ENCODE results near the gene MAP1B. TPM values are rescaled to one million over a fixed set of nuclear protein-coding genes. Genes with fewer than 3 reads are reported as not detected.
A peak's percentile ranks its signal among the peaks of the same experiment; 100 is the strongest.

MAP1B gene
- total and polyA plus RNA-seq, 9 of the 15 experiments (the other 6 are each of a cell fraction or from before 2014, with no cell fraction given): 5.2 to 66.1 (median 17.3) TPM

GRCh38 chr5:72067682-72068470, 39.4 kb upstream of the MAP1B start (continued):
- TF ChIP-seq THRB (CRISPR knock-in tag; conservative IDR thresholded peaks at IDR 0.05) (no peak), ZNF511 (CRISPR knock-in tag; IDR thresholded peaks at IDR 0.05) (no peak), TCF7 (IDR thresholded peaks at IDR 0.05; ENCODE audit: borderline replicate concordance) (no peak), ZEB2 (IDR thresholded peaks at IDR 0.05) (no peak), NRF1 (conservative IDR thresholded peaks at IDR 0.05 in 1 of 2, IDR thresholded peaks at IDR 0.05 in 1 of 2) (peak in 1 of 2 experiments; percentile 26; a peak in 1 of 4 replicates), SIRT6 (IDR thresholded peaks at IDR 0.05; ENCODE audit: low read depth, low read length) (no peak), EP400 (IDR thresholded peaks at IDR 0.05) (no peak), ZNF445 (CRISPR knock-in tag; IDR thresholded peaks at IDR 0.05; ENCODE audit: low read depth) (no peak), SNIP1 (IDR thresholded peaks at IDR 0.05; ENCODE audit: low read depth) (no peak)

- CTCF ChIA-PET (ENCODE audit: low intra/inter-chr PET ratio): no interaction called here
- H2AFZ ChIP-seq (ENCODE audit: low read depth, low read length): no peak overlapping the region
- no peak overlapping the region for H3K4me2 ChIP-seq (ENCODE audit: insufficient read depth, low read length)
- WGBS (ENCODE audit: insufficient coverage, low coverage, missing lambda C conversion rate): 0% methylated on average over 3 of the region's 3 CpGs
- H3K4me1 ChIP-seq (replicated peaks in 1 of 2; ENCODE audit: control insufficient read depth in 2 of 2, insufficient read depth in 2 of 2, low read length in 2 of 2): peaks cover 4% of the 10 kb centered on the region in 2 experiments; a peak in 2 of 5 replicates
- POLR2A ChIA-PET: no interaction called here
- no peaks in the 10 kb centered on the region for H3K9me1 ChIP-seq (ENCODE audit: control insufficient read depth, insufficient read depth, low read length)
- intact Hi-C loops (cut with micrococcal nuclease): no loop called here
- FAIRE-seq (no peak), DNase-seq (ENCODE audit: extremely low read depth in 1 of 4, low spot score in 3 of 4) (no peak), ATAC-seq (no peak)
- 0 out of 2 replicates have a peak, but pooled peaks cover 4% of the 10 kb centered on the region for H4K20me1 ChIP-seq (replicated peaks; ENCODE audit: control insufficient read depth, insufficient read depth, low read length)
- H3K27me3 ChIP-seq (ENCODE audit: control insufficient read depth in 2 of 2, insufficient read depth in 2 of 2, low read length in 2 of 2): peaks cover 7 to 15% of the 10 kb centered on the region in 2 experiments; a peak in 4 of 5 replicates
- H3K4me3 ChIP-seq: no peak overlapping the region
- H3K9me3 ChIP-seq (replicated peaks; ENCODE audit: control insufficient read depth, insufficient read depth, low read depth, low read length): no peaks in the 10 kb centered on the region
- no peaks in the 10 kb centered on the region for H3K79me2 ChIP-seq (ENCODE audit: control insufficient read depth, insufficient read depth, low read length)
- in situ Hi-C loops (cut with MboI): no loop called here
- H3K36me3 ChIP-seq (ENCODE audit: control insufficient read depth, insufficient read depth, low read length): no peaks in the 10 kb centered on the region
- no peak overlapping the region for H3K27ac ChIP-seq (ENCODE audit: extremely low read depth, low read depth, low read length)
- no peak overlapping the region for H3K9ac ChIP-seq (ENCODE audit: insufficient read depth in 1 of 2, low read depth in 2 of 2, low read length in 2 of 2)
- no TSS peak for BruUV-seq (replicated peaks)
- TF ChIP-seq FOSL1 (tag; conservative IDR thresholded peaks at IDR 0.05) (no peak), ZNF445 (CRISPR knock-in tag; IDR thresholded peaks at IDR 0.05; ENCODE audit: low read depth) (no peak), TCF7L2 (IDR thresholded peaks at IDR 0.05; ENCODE audit: low read depth, low read length) (no peak), ERF (CRISPR knock-in tag; IDR thresholded peaks at IDR 0.05) (no peak), CUX1 (CRISPR knock-in tag; IDR thresholded peaks at IDR 0.05) (no peak), NCOA4 (IDR thresholded peaks at IDR 0.05; ENCODE audit: partially characterized antibody) (no peak)
Measured at GRCh38 chr5:72070529-72070928, 36.7 kb upstream of the MAP1B start.

All from K562 (cell line).